IMR-90 (cell line): ENCODE measurements around the gene FEN1. TPM values are rescaled to one million over a fixed set of nuclear protein-coding genes. Genes with fewer than 3 reads are reported as not detected.

Experiments
- ATAC-seq: fragments of 200-7000 bp; cut with Tn5 transposase; 2 replicates; pipeline ENCODE4 v1.9.1; 2020; ENCODE audit warnings: low read depth, mild to moderate bottlenecking, moderate library complexity
- BruUV-seq: library from RNA; stranded (reverse); fragments of 400-500 nt; replicated peaks from 2 replicates; lab custom pipeline; 2021; lab: Mats Ljungman, UMichigan
- CTCF ChIA-PET: fragments of 300-600 bp; formaldehyde crosslinking; extraction: SDS; loops from one replicate; lab custom pipeline; 2021; ENCODE audit warnings: antibody characterized with exemption; lab: Yijun Ruan, JAX
- POLR2A ChIA-PET: fragments of 300-600 bp; sonication (Branson Sonifier 250); formaldehyde crosslinking; loops from one replicate; lab custom pipeline; 2022; ENCODE audit warnings: antibody characterized with exemption; ENCODE audit not compliant: unreplicated experiment; lab: Charles Lee
- DNase-seq: peaks from one replicate; pipeline ENCODE4 v3.0.0; 2013
- H2AFZ ChIP-seq: replicated peaks from 2 replicates; pipeline ENCODE3; 2013; ENCODE audit warnings: low read length, mild to moderate bottlenecking; ENCODE audit not compliant: poor library complexity
- H2AK5ac ChIP-seq: 2 replicates; pipeline ENCODE4 v1.6.1; 2013; ENCODE audit warnings: low read depth, low read length, inconsistent platforms
- H2AK9ac ChIP-seq: replicated peaks from 2 replicates; pipeline ENCODE3; 2013; ENCODE audit warnings: mild to moderate bottlenecking, low read depth, low read length, moderate library complexity; ENCODE audit not compliant: poor library complexity
- H2BK120ac ChIP-seq: 2 replicates; pipeline ENCODE4 v1.6.1; 2013; ENCODE audit warnings: low read depth, low read length, inconsistent platforms
- H2BK15ac ChIP-seq: 3 replicates; pipeline ENCODE4 v1.6.1; 2013; ENCODE audit warnings: low read depth, low read length, inconsistent platforms
- H2BK20ac ChIP-seq: 2 replicates; pipeline ENCODE4 v1.6.1; 2013; ENCODE audit warnings: low read depth, mild to moderate bottlenecking, inconsistent platforms, low read length, moderate library complexity
- H2BK5ac ChIP-seq: 2 replicates; pipeline ENCODE4 v1.6.1; 2013; ENCODE audit warnings: mild to moderate bottlenecking, low read depth, low read length, inconsistent platforms; ENCODE audit not compliant: poor library complexity, severe bottlenecking
- H3K14ac ChIP-seq: replicated peaks from 2 replicates; pipeline ENCODE4 v1.6.1; 2013; ENCODE audit warnings: low read depth, low read length, inconsistent platforms
- H3K18ac ChIP-seq: 2 replicates; pipeline ENCODE4 v1.6.1; 2013; ENCODE audit warnings: low read depth, low read length, control low read depth
- H3K23ac ChIP-seq: 2 replicates; pipeline ENCODE4 v1.6.1; 2013; ENCODE audit warnings: low read depth, low read length, inconsistent platforms
- H3K27ac ChIP-seq: 2 replicates; pipeline ENCODE4 v1.5.1; 2013; ENCODE audit warnings: mild to moderate bottlenecking, control low read depth, low read length; ENCODE audit not compliant: insufficient read depth
- H3K27me3 ChIP-seq: 2 replicates; pipeline ENCODE4 v1.6.1; 2013; ENCODE audit warnings: low read length; ENCODE audit not compliant: control insufficient read depth, insufficient read depth
- H3K36me3 ChIP-seq: 2 replicates; pipeline ENCODE4 v1.6.1; 2013; ENCODE audit warnings: low read length, mixed read lengths; ENCODE audit not compliant: control insufficient read depth, insufficient read depth
- H3K4ac ChIP-seq: 2 replicates; pipeline ENCODE4 v1.6.1; 2013; ENCODE audit warnings: low read depth, low read length, inconsistent platforms
- H3K4me1 ChIP-seq: 2 replicates; pipeline ENCODE4 v1.6.1; 2013; ENCODE audit warnings: low read length, mixed read lengths; ENCODE audit not compliant: control insufficient read depth, insufficient read depth
- H3K4me2 ChIP-seq: 2 replicates; pipeline ENCODE4 v1.6.1; 2013; ENCODE audit warnings: low read depth, mild to moderate bottlenecking, control low read depth, low read length, moderate library complexity
- H3K4me3 ChIP-seq: 2 replicates; pipeline ENCODE4 v1.5.1; 2013; ENCODE audit warnings: low read depth, mild to moderate bottlenecking, control low read depth, low read length, moderate library complexity; ENCODE audit not compliant: insufficient read depth
- H3K56ac ChIP-seq: 2 replicates; pipeline ENCODE4 v1.6.1; 2013; ENCODE audit warnings: low read length, inconsistent platforms; ENCODE audit not compliant: insufficient read depth; ENCODE audit errors: extremely low read depth
- H3K79me1 ChIP-seq, 2 experiments: 2 replicates each; pipeline ENCODE4 v1.6.1; 2013; ENCODE audit warnings: low read length in 2 of 2, inconsistent platforms in 1 of 2, low read depth in 1 of 2
- H3K9ac ChIP-seq: 2 replicates; pipeline ENCODE4 v1.6.1; 2013; ENCODE audit warnings: low read depth, low read length, control low read depth
- H3K9me1 ChIP-seq: 2 replicates; pipeline ENCODE4 v1.6.1; 2013; ENCODE audit warnings: low read length, inconsistent platforms; ENCODE audit not compliant: insufficient read depth
- H3K9me3 ChIP-seq: 2 replicates; pipeline ENCODE4 v1.6.1; 2013; ENCODE audit warnings: low read length; ENCODE audit not compliant: control insufficient read depth, insufficient read depth
- H4K20me1 ChIP-seq: 2 replicates; pipeline ENCODE4 v1.6.1; 2013; ENCODE audit warnings: low read length, inconsistent platforms; ENCODE audit not compliant: insufficient read depth
- H4K5ac ChIP-seq: 2 replicates; pipeline ENCODE4 v1.6.1; 2013; ENCODE audit warnings: mild to moderate bottlenecking, low read depth, low read length, control low read depth
- H4K8ac ChIP-seq, 2 experiments: 2 replicates each; pipeline ENCODE4 v1.6.1; 2013; ENCODE audit warnings: low read depth in 2 of 2, low read length in 2 of 2, control low read depth in 1 of 2, inconsistent platforms in 1 of 2
- H4K91ac ChIP-seq: 2 replicates; pipeline ENCODE4 v1.6.1; 2013; ENCODE audit warnings: low read depth, low read length, inconsistent platforms; ENCODE audit not compliant: insufficient read depth
- BHLHE40 ChIP-seq: fragments of 150-350 bp; IDR thresholded peaks from 2 replicates; pipeline ENCODE4 v1.6.1; 2016; ENCODE audit warnings: mild to moderate bottlenecking, low read depth, low read length
- CEBPB ChIP-seq: IDR thresholded peaks from 2 replicates; pipeline ENCODE4 v1.6.1; 2012; ENCODE audit warnings: low read depth, low read length, improper control_type of control experiment
- CHD1 ChIP-seq: IDR thresholded peaks from 2 replicates; pipeline ENCODE4 v1.6.1; 2012; ENCODE audit warnings: low read depth, low read length, improper control_type of control experiment
- ELK1 ChIP-seq: fragments of 150-350 bp; IDR thresholded peaks from 2 replicates; pipeline ENCODE4 v1.6.1; 2016; ENCODE audit warnings: low read depth, mild to moderate bottlenecking, low read length, moderate library complexity, borderline replicate concordance
- FOS ChIP-seq: fragments of 150-350 bp; IDR thresholded peaks from 2 replicates; pipeline ENCODE4 v1.6.1; 2016; ENCODE audit warnings: low read depth, low read length
- MAFK ChIP-seq: IDR thresholded peaks from 2 replicates; pipeline ENCODE4 v1.6.1; 2012; ENCODE audit warnings: low read depth, low read length, improper control_type of control experiment
- MAZ ChIP-seq: IDR thresholded peaks from 2 replicates; pipeline ENCODE4 v1.6.1; 2012; ENCODE audit warnings: low read depth, mild to moderate bottlenecking, low read length, improper control_type of control experiment, moderate library complexity, borderline replicate concordance
- POLR2A ChIP-seq: IDR thresholded peaks from 2 replicates; pipeline ENCODE4 v1.6.1; 2012; ENCODE audit warnings: mild to moderate bottlenecking, low read depth, low read length
- RAD21 ChIP-seq: IDR thresholded peaks from 2 replicates; pipeline ENCODE4 v1.6.1; 2012; ENCODE audit warnings: low read length, improper control_type of control experiment
- SMC3 ChIP-seq: fragments of 150-350 bp; IDR thresholded peaks from 2 replicates; pipeline ENCODE4 v1.6.1; 2016; ENCODE audit warnings: low read depth, mild to moderate bottlenecking, antibody characterized with exemption, low read length, moderate library complexity
- WGBS, 2 experiments: methylation state at CpG; one replicate each; pipeline versions ENCODE4 v1.1.5 to v1.1.7; 2013; ENCODE audit warnings: missing lambda C conversion rate in 2 of 2; ENCODE audit not compliant: insufficient read length in 1 of 2; ENCODE audit errors: extremely low coverage in 2 of 2; 5-methylcytosine and 5-hydroxymethylcytosine counted together
- dilution Hi-C: fragments of 300-500 bp; cut with HindIII; formaldehyde crosslinking; loops from one replicate; pipeline ENCODE4 v1.14.3; 2018; ENCODE audit warnings: low sequenced_read_pairs; ENCODE audit not compliant: unreplicated experiment
- in situ Hi-C: fragments of 300-500 bp; cut with MboI; formaldehyde crosslinking; loops from 3 replicates; pipeline ENCODE4 v1.14.3; 2019; ENCODE audit warnings: low sequenced_read_pairs, inconsistent platforms, mixed read lengths
- intact Hi-C: fragments of 100-400 bp; cut with micrococcal nuclease; formaldehyde crosslinking; loops from 2 replicates; pipeline ENCODE4 v1.10.0; 2022
- polyA plus RNA-seq, 3 experiments: library from polyadenylated mRNA; depleted of rRNA; stranded (reverse); fragments of >200 nt; gene quantifications; 2 replicates each; pipeline ENCODE4 v1.2.3, GENCODE V29; 2012; ENCODE audit warnings: low replicate concordance in 1 of 3
- total RNA-seq: library from RNA; depleted of rRNA; stranded (reverse); fragments of >200 nt; gene quantifications from 2 replicates; pipeline ENCODE4 v1.2.3, GENCODE V29; 2012
- TF ChIP-seq, protein P1 (sequence below): fragments of 150-350 bp; IDR thresholded peaks from 2 replicates; pipeline ENCODE4 v1.6.1; 2017; ENCODE audit warnings: mild to moderate bottlenecking, antibody characterized with exemption, low read length, low read depth
- TF ChIP-seq, protein P2 (sequence below): conservative IDR thresholded peaks from 2 replicates; pipeline ENCODE4 v1.5.1; 2012; ENCODE audit warnings: mild to moderate bottlenecking, low read depth, low read length, improper control_type of control experiment

Gene FEN1
- total and polyA plus RNA-seq, 2 of the 4 experiments (the other 2 are of a cell fraction), result 23.0 to 41.9 TPM

- Histone ChIP-seq H3K27me3 (no peaks in the 10 kb centered on the region; the same call in 1 of the 2 replicates), H3K56ac (no peak overlapping the region), H3K14ac (no peak overlapping the region), H2AFZ (peak overlapping the region; percentile 1), H4K5ac (no peak overlapping the region), H3K4me1 (peaks cover under 1% of the 10 kb centered on the region), H3K27ac (no peak overlapping the region), H3K4me2 (no peak overlapping the region), H4K91ac (no peak overlapping the region), H2AK9ac (no peak overlapping the region), H4K8ac (no peak overlapping the region), H3K4ac (no peak overlapping the region), H4K20me1 (no peaks in the 10 kb centered on the region), H3K4me3 (no peak overlapping the region), H3K9me3 (no peaks in the 10 kb centered on the region), H2BK20ac (no peak overlapping the region), H3K18ac (no peak overlapping the region), H3K23ac (no peak overlapping the region), H3K36me3 (no peaks in the 10 kb centered on the region), H2BK15ac (no peak overlapping the region), H3K9me1 (no peaks in the 10 kb centered on the region), H2BK5ac (no peak overlapping the region), H2BK120ac (no peak overlapping the region), H2AK5ac (no peak overlapping the region), H3K79me1 (no peaks in the 10 kb centered on the region; a peak in 1 of 4 replicates), H3K9ac (no peak overlapping the region)
- dilution Hi-C loops (no loop called here), in situ Hi-C loops (no loop called here), intact Hi-C loops (no loop called here)
- no peak for DNase-seq
- ChIA-PET POLR2A (no interaction called here), CTCF (no interaction called here)
- BruUV-seq, result no TSS peak
- ATAC-seq, result no peak
- no peak for TF ChIP-seq MAFK
- TF ChIP-seq CEBPB, result no peak
- no peak for TF ChIP-seq RAD21
- no peak for TF ChIP-seq BHLHE40
- TF ChIP-seq ELK1, result no peak
- no peak for TF ChIP-seq MAZ
- no peak for TF ChIP-seq CHD1
- TF ChIP-seq POLR2A, result no peak
- TF ChIP-seq, protein P1, sequence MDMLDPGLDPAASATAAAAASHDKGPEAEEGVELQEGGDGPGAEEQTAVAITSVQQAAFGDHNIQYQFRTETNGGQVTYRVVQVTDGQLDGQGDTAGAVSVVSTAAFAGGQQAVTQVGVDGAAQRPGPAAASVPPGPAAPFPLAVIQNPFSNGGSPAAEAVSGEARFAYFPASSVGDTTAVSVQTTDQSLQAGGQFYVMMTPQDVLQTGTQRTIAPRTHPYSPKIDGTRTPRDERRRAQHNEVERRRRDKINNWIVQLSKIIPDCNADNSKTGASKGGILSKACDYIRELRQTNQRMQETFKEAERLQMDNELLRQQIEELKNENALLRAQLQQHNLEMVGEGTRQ, result no peak
- TF ChIP-seq, protein P2, sequence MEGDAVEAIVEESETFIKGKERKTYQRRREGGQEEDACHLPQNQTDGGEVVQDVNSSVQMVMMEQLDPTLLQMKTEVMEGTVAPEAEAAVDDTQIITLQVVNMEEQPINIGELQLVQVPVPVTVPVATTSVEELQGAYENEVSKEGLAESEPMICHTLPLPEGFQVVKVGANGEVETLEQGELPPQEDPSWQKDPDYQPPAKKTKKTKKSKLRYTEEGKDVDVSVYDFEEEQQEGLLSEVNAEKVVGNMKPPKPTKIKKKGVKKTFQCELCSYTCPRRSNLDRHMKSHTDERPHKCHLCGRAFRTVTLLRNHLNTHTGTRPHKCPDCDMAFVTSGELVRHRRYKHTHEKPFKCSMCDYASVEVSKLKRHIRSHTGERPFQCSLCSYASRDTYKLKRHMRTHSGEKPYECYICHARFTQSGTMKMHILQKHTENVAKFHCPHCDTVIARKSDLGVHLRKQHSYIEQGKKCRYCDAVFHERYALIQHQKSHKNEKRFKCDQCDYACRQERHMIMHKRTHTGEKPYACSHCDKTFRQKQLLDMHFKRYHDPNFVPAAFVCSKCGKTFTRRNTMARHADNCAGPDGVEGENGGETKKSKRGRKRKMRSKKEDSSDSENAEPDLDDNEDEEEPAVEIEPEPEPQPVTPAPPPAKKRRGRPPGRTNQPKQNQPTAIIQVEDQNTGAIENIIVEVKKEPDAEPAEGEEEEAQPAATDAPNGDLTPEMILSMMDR, result no peak
- no peak for TF ChIP-seq SMC3
- no peak for TF ChIP-seq FOS
- WGBS, 2 experiments, result 73% methylated on average over 13 of the region's 23 CpGs; no CpG with 5 or more reads in 1 of the 2 experiments
Observed at GRCh38 chr11:61763930-61764605, 28.6 kb upstream of the FEN1 start.
